Measurements from ENCODE around the gene IGF2BP2. TPM values are rescaled to one million over a fixed set of nuclear protein-coding genes. Genes with fewer than 3 reads are reported as not detected.

IGF2BP2 gene
- total and polyA plus RNA-seq, 2 donors from 2014 or later, result 7.7 to 26.9 TPM

DNA sequence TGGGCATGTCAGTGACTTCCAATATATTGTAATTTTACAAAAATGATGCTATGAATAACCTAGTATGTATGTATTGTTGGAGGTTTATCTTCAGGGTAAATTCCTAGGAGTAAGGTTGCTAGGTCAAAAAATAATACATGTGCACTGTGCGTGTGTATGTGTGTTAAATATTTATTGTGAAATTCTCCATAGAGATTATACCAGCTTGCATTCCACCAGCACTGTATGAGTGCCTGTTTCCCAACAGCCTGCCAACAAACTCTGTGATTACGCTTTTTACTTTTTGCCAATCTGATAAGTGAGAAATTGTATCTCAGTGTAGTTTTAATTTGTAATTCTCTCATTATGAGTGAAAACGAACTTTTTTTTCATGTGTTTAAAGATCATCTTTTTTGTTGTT is 12.6 kb upstream of the IGF2BP2 start:
- intact Hi-C loops (cut with DNase I), result no loop called here
- Histone ChIP-seq H3K9me3 (ENCODE audit: control insufficient read depth in 2 of 3, insufficient read depth in 1 of 3, low read length in 3 of 3) (no peaks in the 10 kb centered on the region), H3K27me3 (ENCODE audit: control insufficient read depth, insufficient read depth, low read length) (no peaks in the 10 kb centered on the region), H3K27ac (ENCODE audit: low read depth in 2 of 2, low read length in 2 of 2) (no peak overlapping the region), H3K36me3 (ENCODE audit: control insufficient read depth in 2 of 3, insufficient read depth in 3 of 3, low read length in 3 of 3) (no peaks in the 10 kb centered on the region), H3K9ac (ENCODE audit: low read length in 3 of 3) (no peak overlapping the region), H3K4me1 (ENCODE audit: control insufficient read depth in 2 of 3, insufficient read depth in 2 of 3, low read depth in 1 of 3, low read length in 3 of 3) (no peaks in the 10 kb centered on the region), H3K4me3 (ENCODE audit: low read length in 3 of 3) (no peak overlapping the region)
- FAIRE-seq (no peak), DNase-seq (no peak)
- no peak for TF ChIP-seq CTCF (IDR thresholded peaks at IDR 0.05; ENCODE audit: borderline replicate concordance, extremely low read depth, insufficient read depth)

- no peak for TF ChIP-seq CTCF (IDR thresholded peaks at IDR 0.05; ENCODE audit: borderline replicate concordance, extremely low read depth, insufficient read depth)
- Histone ChIP-seq H3K9ac (ENCODE audit: low read length in 3 of 3) (no peak overlapping the region), H3K4me1 (ENCODE audit: control insufficient read depth in 2 of 3, insufficient read depth in 2 of 3, low read depth in 1 of 3, low read length in 3 of 3) (no peaks in the 10 kb centered on the region), H3K4me3 (ENCODE audit: low read length in 3 of 3) (no peak overlapping the region), H3K27me3 (ENCODE audit: control insufficient read depth, insufficient read depth, low read length) (no peaks in the 10 kb centered on the region), H3K36me3 (ENCODE audit: control insufficient read depth in 2 of 3, insufficient read depth in 3 of 3, low read length in 3 of 3) (no peaks in the 10 kb centered on the region), H3K27ac (ENCODE audit: low read depth in 2 of 2, low read length in 2 of 2) (no peak overlapping the region), H3K9me3 (ENCODE audit: control insufficient read depth in 2 of 3, insufficient read depth in 1 of 3, low read length in 3 of 3) (no peaks in the 10 kb centered on the region)
- DNase-seq, result no peak
- no peak for FAIRE-seq
- intact Hi-C loops (cut with DNase I), result no loop called here
These were observed 7.1 kb upstream of the IGF2BP2 start for GRCh38 chr3:185831990-185832389.

- no peak for FAIRE-seq
- Histone ChIP-seq H3K4me3 (ENCODE audit: low read length in 3 of 3) (no peak overlapping the region), H3K27me3 (ENCODE audit: control insufficient read depth, insufficient read depth, low read length) (no peaks in the 10 kb centered on the region), H3K4me1 (ENCODE audit: control insufficient read depth in 2 of 3, insufficient read depth in 2 of 3, low read depth in 1 of 3, low read length in 3 of 3) (no peaks in the 10 kb centered on the region), H3K36me3 (ENCODE audit: control insufficient read depth in 2 of 3, insufficient read depth in 3 of 3, low read length in 3 of 3) (no peaks in the 10 kb centered on the region), H3K9ac (ENCODE audit: low read length in 3 of 3) (no peak overlapping the region), H3K27ac (ENCODE audit: low read depth in 2 of 2, low read length in 2 of 2) (no peak overlapping the region), H3K9me3 (ENCODE audit: control insufficient read depth in 2 of 3, insufficient read depth in 1 of 3, low read length in 3 of 3) (no peaks in the 10 kb centered on the region)
- DNase-seq, result no peak
- intact Hi-C loops (cut with DNase I), result no loop called here
- TF ChIP-seq CTCF (IDR thresholded peaks at IDR 0.05; ENCODE audit: borderline replicate concordance, extremely low read depth, insufficient read depth), result no peak
These were observed 6.4 kb upstream of the IGF2BP2 start for GRCh38 chr3:185831195-185831594.

Data from kidney (tissue), 14 donors.